Fibroblast of villous mesenchyme (primary cell): ENCODE data around the gene HMX2. TPM values are rescaled to one million over a fixed set of nuclear protein-coding genes. Genes with fewer than 3 reads are reported as not detected.

Experiments used
- DNase-seq: peaks from one replicate; pipeline ENCODE4 v3.0.0-alpha.2; 2010; ENCODE audit warnings: low read depth
- H3K4me3 ChIP-seq: 2 replicates; pipeline ENCODE4 v1.5.1; 2011; ENCODE audit warnings: low read depth, mild to moderate bottlenecking, low read length
- total RNA-seq: library from RNA; depleted of rRNA; stranded (reverse); fragments of >200 nt; gene quantifications from 2 replicates; pipeline ENCODE4 v1.2.3, GENCODE V29; 2012
- TF ChIP-seq, protein P1 (sequence below): IDR thresholded peaks from 2 replicates; pipeline ENCODE4 v1.5.1; 2012; ENCODE audit warnings: low read depth, mild to moderate bottlenecking, low read length; ENCODE audit not compliant: insufficient read depth

Gene HMX2
- total RNA-seq, 1 donor, result not detected

DNA sequence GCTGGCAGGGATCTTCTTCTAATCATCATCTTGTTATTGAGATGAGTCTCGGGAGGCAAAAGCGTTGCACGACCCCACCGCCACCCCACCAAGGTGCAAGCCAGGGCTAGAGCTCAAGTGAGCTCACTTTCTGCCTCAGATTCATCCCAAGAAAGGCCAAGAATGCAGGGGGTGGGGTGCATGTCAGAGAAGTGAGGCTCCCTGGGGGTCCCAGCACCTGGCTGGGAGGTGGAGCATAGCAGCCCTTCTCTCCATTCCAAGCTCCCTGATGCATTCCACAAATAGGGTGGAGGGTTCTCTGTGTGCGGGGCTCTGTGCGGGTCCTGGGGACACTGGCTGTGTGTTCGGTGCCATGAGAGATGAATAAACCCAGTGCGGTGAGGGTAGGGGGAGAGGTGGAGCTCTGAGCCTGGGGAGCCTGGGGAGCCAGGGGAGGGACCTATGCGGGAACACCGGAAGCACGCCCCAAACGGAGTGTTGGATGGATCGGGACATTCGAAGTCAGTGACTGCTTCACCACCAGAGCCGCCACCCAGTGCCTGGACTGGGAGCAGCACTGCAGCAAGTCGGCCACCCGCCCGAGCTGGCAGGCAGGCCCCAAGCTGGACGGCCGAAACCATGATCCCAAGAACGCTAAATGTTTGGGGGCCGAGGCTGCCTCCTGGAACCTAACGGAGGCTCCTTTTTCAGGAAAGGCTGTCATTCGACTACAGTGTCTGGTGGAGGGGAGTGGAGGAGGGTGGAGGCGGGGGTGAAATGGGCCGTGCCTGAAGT lies 30.1 kb upstream of the HMX2 start:
- DNase-seq, result no peak
- H3K4me3 ChIP-seq, result no peak overlapping the region
- TF ChIP-seq, protein P1, sequence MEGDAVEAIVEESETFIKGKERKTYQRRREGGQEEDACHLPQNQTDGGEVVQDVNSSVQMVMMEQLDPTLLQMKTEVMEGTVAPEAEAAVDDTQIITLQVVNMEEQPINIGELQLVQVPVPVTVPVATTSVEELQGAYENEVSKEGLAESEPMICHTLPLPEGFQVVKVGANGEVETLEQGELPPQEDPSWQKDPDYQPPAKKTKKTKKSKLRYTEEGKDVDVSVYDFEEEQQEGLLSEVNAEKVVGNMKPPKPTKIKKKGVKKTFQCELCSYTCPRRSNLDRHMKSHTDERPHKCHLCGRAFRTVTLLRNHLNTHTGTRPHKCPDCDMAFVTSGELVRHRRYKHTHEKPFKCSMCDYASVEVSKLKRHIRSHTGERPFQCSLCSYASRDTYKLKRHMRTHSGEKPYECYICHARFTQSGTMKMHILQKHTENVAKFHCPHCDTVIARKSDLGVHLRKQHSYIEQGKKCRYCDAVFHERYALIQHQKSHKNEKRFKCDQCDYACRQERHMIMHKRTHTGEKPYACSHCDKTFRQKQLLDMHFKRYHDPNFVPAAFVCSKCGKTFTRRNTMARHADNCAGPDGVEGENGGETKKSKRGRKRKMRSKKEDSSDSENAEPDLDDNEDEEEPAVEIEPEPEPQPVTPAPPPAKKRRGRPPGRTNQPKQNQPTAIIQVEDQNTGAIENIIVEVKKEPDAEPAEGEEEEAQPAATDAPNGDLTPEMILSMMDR, result no peak

DNA sequence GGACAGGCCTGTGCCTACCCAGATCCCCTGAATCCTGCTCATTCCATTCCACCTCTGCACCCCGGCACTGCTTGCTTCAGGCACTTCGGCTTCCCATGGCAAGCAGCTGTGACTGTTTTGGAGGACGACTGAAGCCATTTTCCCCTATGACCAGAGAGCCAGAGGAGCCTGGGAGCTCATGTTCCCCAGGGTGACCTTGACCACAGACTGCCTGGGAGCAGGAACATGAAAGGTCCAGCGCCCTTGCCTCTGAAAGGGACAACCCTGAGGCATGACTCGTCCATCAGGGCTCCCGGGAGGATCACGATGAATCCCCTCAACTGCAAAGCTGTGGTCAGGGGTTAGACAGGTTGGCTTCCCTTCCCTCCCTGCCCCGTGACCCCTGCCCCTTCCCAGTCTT lies 28.9 kb upstream of the HMX2 start:
- TF ChIP-seq, protein P1, result no peak
- no peak for DNase-seq
- no peak overlapping the region for H3K4me3 ChIP-seq

DNA sequence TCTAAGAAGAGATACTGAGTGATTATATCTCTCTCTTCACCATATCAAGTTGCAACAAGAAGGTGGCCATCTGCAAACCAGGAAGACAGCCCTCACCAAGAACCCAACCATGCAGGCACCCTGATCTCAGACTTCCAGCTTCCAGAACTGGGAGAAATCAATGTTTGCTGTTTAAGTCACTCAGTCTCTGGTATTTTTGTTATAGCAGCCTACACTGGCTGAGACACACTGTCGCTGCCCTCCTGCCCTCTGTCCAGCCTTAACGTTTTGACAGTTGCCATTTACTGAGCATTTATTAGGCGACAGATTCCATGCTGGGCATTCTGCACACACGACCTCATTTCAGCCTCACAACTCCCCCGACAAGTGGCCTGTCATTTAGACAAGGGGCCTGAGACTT lies 21.7 kb upstream of the HMX2 start:
- TF ChIP-seq, protein P1, result no peak
- DNase-seq, result no peak

DNA sequence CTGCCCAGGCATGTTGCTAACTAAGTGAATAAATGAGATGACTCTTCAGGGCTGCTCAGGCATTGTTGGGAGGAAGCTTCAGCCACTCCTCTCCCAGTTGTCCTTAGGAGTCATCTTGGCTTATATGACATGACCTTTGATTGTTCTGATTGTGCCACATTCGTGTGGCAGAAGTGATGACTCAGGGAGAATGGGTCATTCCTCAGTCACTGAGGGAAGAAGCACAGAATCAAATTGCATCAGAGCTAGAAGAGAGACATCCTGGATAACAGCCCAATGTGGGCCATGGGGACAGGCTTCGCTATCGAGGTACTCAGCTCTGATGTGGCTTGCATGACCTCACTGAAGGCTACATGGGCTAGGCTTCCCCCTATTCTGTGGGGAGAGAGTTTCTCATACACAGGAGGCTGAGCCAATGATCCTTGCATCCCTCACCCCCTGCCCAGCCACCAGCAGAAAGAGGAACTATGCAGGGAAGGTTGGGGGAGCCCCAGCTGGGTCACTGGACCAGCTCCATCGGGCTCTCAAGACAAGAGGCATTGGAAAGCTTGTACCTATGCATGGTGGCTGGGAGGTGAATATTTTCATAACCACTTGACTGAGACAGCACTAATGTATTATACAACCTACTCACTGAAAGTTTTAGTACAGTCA lies 18.2 kb upstream of the HMX2 start:
- DNase-seq, result no peak
- TF ChIP-seq, protein P1, result no peak
- no peak overlapping the region for H3K4me3 ChIP-seq

More for the DNA sequence above, 21.7 kb upstream of the HMX2 start:
- no peak overlapping the region for H3K4me3 ChIP-seq

DNA sequence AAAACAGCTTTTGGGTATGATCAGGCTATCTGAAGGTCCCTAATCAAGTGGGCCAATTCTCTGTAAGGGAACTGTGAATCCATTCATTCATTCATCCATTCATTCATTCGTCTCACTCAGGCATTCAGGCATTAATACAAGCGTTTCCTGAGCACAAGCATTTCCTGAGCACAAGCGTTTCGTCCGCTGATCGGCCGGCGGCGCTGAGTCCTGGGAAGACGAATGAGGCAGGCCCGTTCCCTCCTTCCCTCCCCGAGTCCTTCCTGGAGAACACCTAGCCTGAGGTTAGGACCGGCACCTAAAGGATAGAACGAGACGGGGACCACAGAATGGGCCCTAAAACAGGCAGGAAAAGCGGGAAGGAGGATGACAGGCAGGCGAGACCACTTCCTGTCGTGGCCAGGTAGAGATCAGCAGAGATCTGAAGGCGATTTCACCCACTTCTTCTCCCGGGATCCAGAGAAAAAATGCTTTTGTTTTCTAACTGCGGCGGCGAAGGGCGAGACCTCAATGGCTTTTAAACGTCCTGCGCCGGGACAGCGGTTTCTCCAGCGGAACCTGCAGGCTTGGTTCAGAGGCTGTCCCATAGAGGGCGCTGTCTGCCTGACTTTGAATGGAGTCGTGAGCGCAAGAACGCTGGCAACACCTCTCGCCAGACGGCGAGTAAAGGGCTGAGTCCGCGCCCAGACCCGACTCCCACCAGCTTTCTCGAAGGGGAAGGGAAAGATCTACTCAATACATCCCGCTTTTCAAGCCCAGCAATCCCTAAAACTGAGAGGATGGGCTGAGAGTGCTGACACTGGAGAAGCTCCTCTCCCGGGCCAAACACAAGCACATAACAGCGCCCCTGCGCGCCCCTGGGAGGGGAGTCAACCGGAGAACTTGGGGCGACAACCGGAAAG lies 15.1 kb upstream of the HMX2 start:
- TF ChIP-seq, protein P1, result peak; percentile 93
- peak overlapping the region; percentile 40 for H3K4me3 ChIP-seq
- peak; percentile 86 for DNase-seq

DNA sequence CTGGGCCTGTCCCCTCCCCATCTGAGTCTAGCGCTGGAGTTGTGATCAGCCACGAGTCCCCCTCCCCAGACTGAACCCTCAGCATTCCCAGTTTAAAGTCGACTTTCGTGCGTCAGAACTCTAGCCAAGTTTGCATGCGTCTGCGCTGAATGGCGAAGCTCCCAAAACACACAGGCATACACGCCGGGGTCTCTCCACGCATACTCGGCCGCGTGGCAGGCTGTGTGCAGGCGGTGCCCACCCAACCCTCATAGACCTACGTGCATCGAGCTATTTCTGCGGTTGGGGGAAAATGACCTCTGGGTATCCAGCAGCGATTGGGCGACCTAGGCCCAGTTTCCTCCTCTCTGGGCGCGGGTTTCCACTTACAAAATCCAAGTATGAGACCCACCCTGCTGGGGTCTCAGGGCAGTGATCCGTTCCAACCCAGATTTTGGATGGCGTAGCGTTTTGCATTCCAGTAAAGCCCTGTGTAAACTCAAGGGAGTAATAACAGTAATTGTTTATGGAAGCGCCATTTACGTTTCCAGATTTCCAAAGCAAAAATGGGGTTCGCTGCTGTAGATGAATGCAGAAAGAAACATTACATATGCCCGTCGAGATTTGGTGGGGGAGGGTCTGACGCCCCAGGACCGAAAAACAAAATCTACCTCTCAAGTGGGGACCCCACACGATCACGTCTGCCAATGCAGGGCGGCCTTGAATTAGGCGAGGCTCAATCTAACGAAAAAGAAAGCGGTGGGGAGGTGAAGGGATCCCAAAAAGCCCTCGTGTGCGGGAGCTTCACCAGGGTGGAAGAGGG lies 14.2 kb upstream of the HMX2 start:
- DNase-seq, result no peak
- TF ChIP-seq, protein P1, result no peak
- no peak overlapping the region for H3K4me3 ChIP-seq
